Renal cortical epithelial cell (primary cell): ENCODE results near the gene CAMSAP3. TPM values are rescaled to one million over a fixed set of nuclear protein-coding genes. Genes with fewer than 3 reads are reported as not detected.
"Not testable (repeated sequence)": the region's sequence is repeated elsewhere in the genome, so short reads cannot be mapped to it uniquely, and the experiment has no call there.

Experiments
- DNase-seq: peaks from one replicate; pipeline ENCODE4 v3.0.0-alpha.2; 2011; ENCODE audit warnings: low read depth
- total RNA-seq: library from RNA; depleted of rRNA; stranded (reverse); fragments of >200 nt; gene quantifications from 2 replicates; pipeline ENCODE4 v1.2.3, GENCODE V29; 2014

The CAMSAP3 gene
- total RNA-seq, 1 donor from 2014 or later, result 3.8 TPM

GRCh38 chr19:7575434-7576040, 20.1 kb upstream of the CAMSAP3 start:
- no peak for DNase-seq

DNA sequence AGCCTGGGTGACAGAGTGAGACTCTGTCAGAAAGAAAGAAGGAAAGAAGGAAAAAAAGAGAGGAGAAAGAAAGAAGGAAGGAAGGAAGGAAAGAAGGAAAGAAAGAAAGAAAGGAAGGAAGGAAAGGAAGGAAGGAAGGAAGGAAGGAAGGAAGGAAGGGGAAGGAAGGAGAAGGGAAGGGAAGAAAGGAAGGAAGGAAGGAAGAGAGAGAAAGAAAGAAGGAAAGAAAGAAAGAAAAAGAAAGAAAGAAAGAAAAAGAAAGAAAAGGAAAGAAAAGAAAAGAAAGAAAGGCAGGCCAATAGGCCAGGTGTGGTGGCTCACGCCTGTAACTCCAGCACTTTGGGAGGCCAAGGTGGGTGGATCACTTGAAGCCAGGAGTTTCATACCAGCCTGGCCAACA, 18.2 kb upstream of the CAMSAP3 start:
- DNase-seq, result not testable (repeated sequence)

DNA sequence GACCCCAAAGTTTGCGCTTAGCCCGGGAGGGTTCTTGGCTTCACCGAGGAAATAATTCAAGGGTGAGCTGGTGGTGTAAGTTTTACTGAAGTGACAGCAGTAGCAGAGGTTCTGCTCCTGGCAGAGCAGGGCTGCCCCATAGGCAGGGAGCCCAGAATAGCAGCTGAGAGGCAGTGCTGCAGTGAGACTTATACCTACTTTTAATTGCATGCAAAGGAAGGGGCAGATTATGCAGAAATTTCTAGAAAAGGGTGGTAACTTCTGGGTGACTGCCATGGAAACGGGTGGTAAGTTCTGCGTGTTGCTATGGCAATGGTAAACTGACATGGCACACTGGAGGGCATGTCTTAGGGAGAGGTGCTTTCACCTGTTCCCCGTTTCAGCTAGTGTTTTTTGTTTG, 17.5 kb upstream of the CAMSAP3 start:
- no peak for DNase-seq

DNA sequence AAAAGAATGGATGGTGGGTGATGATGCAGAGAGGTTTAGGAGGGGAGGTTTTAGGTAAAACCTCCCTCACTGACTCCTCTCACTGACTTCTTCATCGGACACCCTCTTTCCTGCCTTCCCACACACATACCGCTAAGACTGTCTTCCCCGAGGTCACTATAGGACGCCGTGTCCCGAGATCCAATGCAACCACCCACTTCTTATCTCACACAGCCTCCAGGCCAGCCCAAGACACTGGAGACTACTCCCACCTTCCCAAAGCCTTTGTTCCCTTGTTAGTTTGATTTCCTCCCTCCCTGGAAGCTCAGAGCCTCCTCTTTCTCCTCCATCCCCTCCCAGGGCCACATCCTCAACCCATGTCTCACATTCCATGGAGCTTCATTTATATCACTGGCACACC, 16.5 kb upstream of the CAMSAP3 start:
- no peak for DNase-seq

DNA sequence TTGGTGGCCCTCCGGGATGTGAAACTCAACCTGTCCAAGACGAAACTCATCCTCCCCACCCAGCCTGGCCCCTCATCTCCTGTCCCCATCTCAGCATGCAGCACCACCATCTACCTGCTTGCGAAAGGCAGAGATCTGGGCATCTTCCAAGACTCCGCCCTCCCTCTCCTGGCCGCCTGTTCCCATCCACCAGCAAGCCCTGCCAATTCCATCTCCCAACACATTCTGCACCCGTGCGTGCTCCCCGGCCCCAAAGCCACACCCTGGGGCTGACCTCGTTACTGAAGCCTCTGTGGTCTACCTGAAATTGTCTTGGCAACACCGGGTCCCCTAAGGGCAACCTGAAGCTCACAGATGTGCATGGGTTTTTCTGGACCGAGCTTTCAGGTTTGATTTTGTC, 13.2 kb upstream of the CAMSAP3 start:
- DNase-seq, result no peak

- DNase-seq, result no peak
Observed at GRCh38 chr19:7589822-7590221, 5.8 kb upstream of the CAMSAP3 start.

GRCh38 chr19:7590256-7590655, 5.4 kb upstream of the CAMSAP3 start:
- DNase-seq, result no peak

- no peak for DNase-seq
Observed at GRCh38 chr19:7596211-7596937, 711 bp downstream of the CAMSAP3 start.

DNA sequence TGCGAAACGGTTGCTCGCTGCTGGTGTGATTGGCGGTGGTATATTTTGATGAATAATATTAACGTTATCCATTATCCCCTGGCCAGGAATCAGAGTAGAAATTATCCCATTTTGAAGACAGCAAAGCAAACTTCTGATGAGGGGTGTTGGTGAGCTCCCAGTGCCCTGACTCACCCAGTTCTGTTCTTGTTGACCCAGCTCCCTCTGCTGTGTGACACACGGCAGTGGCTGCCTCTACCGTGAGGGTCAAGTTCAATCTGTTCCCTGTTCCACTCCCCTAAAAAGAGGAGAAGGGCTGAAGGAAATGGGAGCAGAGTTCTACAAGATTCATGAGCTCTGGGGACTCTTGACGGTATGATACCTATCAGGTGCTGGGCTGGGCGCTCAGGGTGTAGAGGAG, 2.0 kb downstream of the CAMSAP3 start:
- DNase-seq, result no peak

DNA sequence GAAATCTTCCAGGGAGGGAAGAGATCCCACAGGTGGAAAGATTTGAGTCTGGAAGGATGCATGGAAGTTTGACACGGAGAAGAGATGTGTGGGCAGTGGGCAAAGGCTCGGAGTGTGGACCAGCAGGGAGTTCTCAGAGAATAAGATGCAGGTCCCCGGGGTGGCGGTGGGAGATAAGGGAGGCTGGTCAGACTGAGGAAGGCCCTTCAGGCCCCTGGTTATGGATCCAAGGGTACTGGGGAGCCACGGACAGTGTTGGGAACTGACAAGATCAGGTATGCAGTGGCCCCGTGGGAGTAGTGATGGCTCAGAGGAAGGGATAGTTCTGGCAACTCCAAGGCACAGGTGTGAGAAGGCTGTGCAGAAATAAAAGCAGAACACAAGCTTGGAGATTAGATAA, 2.5 kb downstream of the CAMSAP3 start:
- DNase-seq, result no peak

- no peak for DNase-seq
Observed at GRCh38 chr19:7600721-7601120, 5.1 kb downstream of the CAMSAP3 start.

DNA sequence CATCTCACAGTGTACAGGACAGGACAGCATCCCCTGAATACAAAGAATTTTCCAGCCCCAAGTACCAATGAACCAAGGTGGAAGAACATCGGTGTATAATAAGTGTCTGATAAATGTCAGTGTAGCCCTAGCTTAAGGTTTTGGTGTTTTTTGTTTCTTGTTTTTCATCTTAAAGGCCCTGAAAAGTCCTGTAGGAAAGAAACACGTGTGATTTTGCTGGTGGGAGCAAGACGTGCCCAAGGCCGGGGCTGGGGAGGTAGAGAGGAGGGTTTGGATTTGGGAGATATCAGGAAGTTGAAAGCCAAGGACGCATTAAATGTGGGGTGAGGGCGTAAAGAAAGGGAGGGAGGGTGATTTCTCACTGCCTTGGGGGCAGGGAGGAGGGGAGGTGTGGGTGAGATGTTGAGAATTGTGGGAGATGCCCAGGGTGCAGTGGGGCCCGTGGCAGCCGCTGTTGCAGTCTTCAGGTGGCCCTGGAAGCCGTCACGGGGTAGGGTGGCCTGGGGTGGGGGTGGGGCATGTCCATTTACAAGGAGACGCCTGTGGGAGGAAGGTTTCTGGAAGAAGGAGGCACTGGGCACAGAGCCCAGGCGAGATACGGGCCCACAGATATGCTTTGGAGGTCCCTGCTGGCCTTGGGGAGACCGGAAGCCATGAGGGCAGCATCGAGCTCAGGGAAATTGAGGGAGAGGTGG, 6.7 kb downstream of the CAMSAP3 start:
- DNase-seq, result no peak

DNA sequence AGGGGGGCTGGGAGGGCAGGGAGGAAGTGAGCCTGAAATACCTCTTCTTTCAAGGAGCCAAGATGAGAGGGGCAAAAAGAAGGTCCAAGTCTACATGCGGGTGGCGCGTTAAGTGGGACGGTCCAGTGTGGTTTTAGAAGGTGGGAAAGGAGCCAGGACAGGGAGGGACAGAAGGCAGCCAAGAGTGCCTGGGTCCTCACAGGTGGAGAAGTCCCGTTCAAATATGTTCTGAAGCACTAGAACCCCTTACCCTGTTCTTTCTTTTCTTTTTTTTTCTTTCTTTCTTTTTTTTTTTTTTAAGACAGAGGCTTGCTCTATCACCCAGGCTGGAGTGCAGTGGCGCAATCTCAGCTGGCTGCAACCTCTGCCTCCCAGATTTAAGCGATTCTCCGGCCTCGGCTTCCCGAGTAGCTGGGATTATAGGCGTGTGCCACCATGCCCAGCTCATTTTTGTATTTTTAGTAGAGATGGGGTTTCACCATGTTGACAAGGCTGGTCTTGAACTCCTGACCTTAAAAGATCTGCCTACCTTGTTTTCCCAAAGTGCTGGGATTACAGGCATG, 7.4 kb downstream of the CAMSAP3 start:
- DNase-seq, result no peak

DNA sequence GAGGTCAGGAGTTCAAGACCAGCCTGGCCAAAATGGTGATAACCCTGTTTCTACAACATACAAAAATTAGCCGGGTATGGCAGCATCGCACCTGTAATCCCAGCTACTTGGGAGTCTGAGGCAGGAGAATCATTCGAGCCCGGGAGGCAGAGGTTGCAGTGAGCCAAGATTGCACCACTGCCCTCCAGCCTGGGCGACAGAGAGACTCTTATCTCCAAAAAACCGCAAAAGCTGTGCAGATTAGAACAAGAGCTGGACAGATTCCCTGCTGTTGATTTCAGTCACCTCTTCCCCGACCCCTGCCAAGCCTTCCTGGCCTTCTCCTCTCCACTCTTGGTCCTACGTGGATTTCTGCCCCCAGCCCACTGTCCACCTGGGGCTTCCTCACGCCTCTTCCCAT, 8.3 kb downstream of the CAMSAP3 start:
- DNase-seq, result no peak

DNA sequence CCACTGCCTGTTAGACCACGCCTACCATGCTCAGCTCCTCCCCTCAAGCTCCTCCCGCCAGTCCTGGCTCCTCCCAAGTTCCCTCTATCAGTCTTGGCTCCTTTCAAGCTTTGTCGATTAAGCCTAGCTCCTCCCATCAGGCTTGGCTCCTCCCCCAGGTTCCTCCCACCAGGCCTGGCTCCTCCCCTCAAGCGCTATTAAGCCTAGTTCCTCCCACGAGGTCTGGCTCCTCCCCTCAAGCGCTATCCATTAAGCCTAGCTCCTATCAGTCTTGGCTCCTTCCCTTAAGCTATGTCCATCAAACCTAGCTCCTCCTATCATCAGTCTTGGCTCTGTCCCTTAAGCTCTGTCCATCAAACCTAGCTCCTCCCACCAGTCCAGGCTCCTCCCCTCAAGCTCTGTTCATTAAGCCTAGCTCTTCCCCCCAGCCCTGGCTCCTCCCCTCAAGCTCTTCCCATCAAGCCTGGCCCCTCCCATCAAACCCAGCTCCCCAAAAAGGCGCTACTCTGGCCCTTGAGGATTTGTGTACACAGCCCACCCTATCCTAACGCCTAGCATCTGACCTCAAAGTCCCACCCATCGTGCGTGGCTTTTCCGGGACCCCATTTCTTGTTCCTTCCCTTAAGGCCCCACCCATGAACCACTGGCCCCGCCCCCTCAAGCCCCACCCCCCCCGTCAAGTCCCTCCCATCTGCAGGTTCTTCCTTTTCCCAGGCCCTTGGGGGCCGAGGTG, 10.0 kb downstream of the CAMSAP3 start:
- no peak for DNase-seq

GRCh38 chr19:7606289-7606688, 10.6 kb downstream of the CAMSAP3 start:
- DNase-seq, result no peak

GRCh38 chr19:7607212-7607873, 11.7 kb downstream of the CAMSAP3 start:
- no peak for DNase-seq

DNA sequence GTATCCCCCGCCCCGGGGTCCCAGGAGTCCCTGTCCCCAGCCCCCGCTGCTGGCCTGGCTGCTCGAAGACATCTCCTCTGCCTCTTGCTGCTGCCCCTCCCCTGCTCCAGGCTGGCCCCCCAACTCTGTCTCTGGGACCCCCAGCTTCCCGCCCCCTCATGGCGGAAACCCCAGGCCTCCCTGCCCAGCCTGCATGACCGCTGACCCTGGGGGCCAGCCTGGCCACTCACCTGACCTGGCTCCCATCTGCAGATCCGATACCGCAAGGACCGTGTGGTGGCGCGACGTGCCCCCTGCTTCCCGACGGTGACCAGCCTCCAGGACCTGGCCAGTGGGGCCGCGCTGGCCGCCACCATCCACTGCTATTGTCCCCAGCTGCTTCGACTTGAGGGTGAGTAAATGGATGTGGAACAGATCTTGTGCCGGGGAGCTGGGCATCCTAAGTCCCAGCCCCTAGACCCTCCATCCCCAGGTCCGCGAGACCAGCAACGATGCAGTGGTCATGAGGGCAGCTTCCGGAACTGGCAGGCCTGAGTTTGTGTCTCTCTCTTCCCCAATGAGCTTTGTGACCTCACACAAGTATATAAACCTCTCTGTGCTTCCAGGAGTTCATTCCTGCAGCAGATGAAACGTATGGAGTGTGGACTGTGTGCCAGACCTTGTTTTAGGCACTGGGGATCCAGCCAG, 12.4 kb downstream of the CAMSAP3 start:
- DNase-seq, result no peak

GRCh38 chr19:7610491-7611240, 15.0 kb downstream of the CAMSAP3 start:
- no peak for DNase-seq
